ENCODE measurements around the gene ZNF429. TPM values are rescaled to one million over a fixed set of nuclear protein-coding genes. Genes with fewer than 3 reads are reported as not detected.
"Not testable (repeated sequence)": the region's sequence is repeated elsewhere in the genome, so short reads cannot be mapped to it uniquely, and the experiment has no call there.

ZNF429 gene
- total RNA-seq, 2 donors from 2014 or later = 7.2 to 9.8 TPM

DNA sequence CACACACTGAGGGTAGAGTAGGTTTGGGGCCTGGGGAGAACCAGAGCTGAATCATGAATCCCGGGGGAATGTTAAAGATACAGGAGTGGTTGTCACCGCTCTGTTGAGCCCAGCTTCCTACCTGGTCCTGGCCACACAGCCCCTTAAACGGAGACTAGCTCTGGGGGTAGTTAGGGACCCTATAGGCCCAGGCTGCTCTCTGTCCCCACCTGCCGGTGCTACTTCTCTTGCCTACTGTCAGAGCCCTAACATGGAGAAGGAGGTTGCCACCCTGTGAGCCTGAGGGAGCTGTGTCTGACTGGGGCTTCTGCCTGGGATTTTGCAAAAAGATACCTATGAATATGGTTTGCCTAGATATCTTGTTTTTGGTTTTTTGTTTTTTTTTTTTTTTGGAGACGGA lies 36.6 kb upstream of the ZNF429 start:
- TF ChIP-seq, protein P1, sequence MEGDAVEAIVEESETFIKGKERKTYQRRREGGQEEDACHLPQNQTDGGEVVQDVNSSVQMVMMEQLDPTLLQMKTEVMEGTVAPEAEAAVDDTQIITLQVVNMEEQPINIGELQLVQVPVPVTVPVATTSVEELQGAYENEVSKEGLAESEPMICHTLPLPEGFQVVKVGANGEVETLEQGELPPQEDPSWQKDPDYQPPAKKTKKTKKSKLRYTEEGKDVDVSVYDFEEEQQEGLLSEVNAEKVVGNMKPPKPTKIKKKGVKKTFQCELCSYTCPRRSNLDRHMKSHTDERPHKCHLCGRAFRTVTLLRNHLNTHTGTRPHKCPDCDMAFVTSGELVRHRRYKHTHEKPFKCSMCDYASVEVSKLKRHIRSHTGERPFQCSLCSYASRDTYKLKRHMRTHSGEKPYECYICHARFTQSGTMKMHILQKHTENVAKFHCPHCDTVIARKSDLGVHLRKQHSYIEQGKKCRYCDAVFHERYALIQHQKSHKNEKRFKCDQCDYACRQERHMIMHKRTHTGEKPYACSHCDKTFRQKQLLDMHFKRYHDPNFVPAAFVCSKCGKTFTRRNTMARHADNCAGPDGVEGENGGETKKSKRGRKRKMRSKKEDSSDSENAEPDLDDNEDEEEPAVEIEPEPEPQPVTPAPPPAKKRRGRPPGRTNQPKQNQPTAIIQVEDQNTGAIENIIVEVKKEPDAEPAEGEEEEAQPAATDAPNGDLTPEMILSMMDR (IDR thresholded peaks at IDR 0.05) = no peak
- no peak for DNase-seq (ENCODE audit: low spot score)
- Histone ChIP-seq H3K4me3 (no peak overlapping the region), H3K4me1 (no peaks in the 10 kb centered on the region), H3K27me3 (no peaks in the 10 kb centered on the region), H3K9me3 (no peaks in the 10 kb centered on the region), H3K27ac (no peak overlapping the region), H3K36me3 (no peaks in the 10 kb centered on the region)

DNA sequence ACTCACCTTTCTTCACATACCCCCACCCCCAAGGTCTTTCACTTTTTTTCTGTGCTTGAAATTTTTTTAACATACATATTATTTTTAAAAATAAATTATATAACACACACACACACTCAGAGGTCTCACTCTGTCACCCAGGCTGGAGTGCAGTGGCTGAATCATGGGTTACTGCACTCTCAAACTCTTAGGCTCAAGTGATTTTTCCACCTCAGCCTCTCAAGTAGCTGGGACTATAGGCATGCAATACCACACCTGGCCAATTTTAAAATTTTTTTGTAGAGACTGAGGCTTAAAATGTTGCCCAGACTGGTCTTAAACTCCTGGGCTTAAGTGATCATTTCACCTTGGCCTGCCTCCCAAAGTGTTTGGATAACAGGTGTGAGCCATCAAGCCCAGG lies 32.9 kb upstream of the ZNF429 start:
- no peaks in the 10 kb centered on the region for H3K36me3 ChIP-seq
- H3K27ac ChIP-seq = no peak overlapping the region
- peaks cover 0 to 12% of the 10 kb centered on the region in 2 donors for H3K4me1 ChIP-seq
- H3K27me3 ChIP-seq = no peaks in the 10 kb centered on the region
- DNase-seq (ENCODE audit: low spot score) = no peak
- no peak overlapping the region for H3K4me3 ChIP-seq
- no peaks in the 10 kb centered on the region for H3K9me3 ChIP-seq
- TF ChIP-seq, protein P1 (IDR thresholded peaks at IDR 0.05) = no peak

DNA sequence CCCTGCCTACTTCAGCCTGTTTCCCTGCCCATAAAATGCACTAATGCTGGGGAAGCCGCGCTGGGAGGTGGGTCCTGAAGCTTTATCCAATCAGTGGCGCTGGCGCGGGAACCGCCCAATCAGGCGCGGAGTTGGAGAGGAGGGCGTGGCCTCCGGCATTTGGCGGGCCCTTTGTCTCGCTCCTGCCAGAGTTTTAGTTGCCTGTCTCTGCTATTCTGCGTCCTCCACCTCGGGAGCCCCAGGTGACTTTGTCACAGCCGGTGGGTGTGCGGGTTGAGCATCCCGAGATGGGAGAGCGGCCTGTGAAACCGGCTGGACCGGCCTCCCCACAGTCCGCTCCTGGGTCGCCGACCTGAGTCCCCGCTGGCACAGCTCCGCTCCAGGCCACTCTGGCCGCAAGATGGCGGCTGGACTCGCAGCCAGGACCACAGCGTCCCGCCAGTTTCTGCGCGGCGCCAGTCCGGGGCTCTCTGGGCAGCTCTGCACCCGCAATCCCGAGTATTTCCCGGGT lies 30.7 kb upstream of the ZNF429 start:
- H3K4me1 ChIP-seq = peaks cover 0 to 12% of the 10 kb centered on the region in 2 donors
- no peaks in the 10 kb centered on the region for H3K9me3 ChIP-seq
- no peaks in the 10 kb centered on the region for H3K27me3 ChIP-seq
- H3K27ac ChIP-seq = no peak overlapping the region
- H3K4me3 ChIP-seq = peak overlapping the region; percentile 11 to 60
- TF ChIP-seq, protein P1 (IDR thresholded peaks at IDR 0.05) = peak in 1 of 2 donors; percentile 56
- no peaks in the 10 kb centered on the region for H3K36me3 ChIP-seq
- DNase-seq (ENCODE audit: low spot score) = peak; percentile 88

DNA sequence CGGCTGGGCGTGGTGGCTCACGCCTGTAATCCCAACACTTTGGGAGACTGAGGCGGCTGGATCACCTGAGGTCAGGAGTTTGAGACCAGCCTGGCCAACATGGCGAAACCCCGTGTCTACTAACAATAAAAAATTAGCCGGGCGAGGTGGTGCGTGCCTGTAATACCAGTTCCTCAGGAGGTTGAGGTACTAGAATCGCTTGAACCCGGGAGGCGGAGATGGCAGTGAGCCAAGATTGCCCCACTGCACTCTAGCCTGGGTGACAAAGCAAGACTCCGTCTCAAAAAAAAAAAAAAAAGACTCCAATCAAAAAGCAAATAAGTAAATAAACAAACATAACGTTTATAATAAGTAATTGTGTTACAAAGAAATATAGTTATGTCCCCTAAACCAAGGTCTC lies 23.0 kb upstream of the ZNF429 start:
- not testable (repeated sequence) for DNase-seq (ENCODE audit: low spot score)

DNA sequence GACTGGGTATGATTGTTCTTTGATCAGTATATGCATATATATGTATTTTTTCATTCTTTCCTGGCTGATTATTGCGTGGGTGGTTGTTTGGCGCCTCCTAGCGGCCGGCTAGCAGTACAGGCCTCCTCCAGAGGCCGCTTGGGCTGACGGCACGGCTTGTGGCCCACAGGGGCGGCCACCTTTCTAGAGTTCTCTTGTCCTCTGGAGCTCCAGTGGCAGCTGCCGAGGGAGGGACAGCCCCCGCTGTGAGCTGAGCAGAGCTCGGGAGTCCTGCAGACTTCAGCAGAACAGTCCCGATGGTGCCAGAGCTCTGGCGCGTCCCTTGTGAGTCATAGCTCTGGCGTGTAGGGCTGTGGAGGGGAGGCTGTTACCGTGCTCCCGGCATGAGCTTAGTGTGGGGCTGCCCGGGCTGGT lies 22.5 kb upstream of the ZNF429 start:
- H3K27ac ChIP-seq = no peak overlapping the region
- DNase-seq (ENCODE audit: low spot score) = peak; percentile 60
- no peaks in the 10 kb centered on the region for H3K27me3 ChIP-seq
- TF ChIP-seq, protein P1 (IDR thresholded peaks at IDR 0.05) = peak; percentile 56 to 87
- H3K36me3 ChIP-seq = no peaks in the 10 kb centered on the region
- peak overlapping the region in 1 of 2 donors; percentile 31 for H3K4me3 ChIP-seq
- H3K9me3 ChIP-seq = no peaks in the 10 kb centered on the region
- no peaks in the 10 kb centered on the region for H3K4me1 ChIP-seq

More for the DNA sequence above, 23.0 kb upstream of the ZNF429 start:
- H3K36me3 ChIP-seq, H3K27me3 ChIP-seq, H3K27ac ChIP-seq, H3K9me3 ChIP-seq, H3K4me3 ChIP-seq, H3K4me1 ChIP-seq: not testable (repeated sequence)

DNA sequence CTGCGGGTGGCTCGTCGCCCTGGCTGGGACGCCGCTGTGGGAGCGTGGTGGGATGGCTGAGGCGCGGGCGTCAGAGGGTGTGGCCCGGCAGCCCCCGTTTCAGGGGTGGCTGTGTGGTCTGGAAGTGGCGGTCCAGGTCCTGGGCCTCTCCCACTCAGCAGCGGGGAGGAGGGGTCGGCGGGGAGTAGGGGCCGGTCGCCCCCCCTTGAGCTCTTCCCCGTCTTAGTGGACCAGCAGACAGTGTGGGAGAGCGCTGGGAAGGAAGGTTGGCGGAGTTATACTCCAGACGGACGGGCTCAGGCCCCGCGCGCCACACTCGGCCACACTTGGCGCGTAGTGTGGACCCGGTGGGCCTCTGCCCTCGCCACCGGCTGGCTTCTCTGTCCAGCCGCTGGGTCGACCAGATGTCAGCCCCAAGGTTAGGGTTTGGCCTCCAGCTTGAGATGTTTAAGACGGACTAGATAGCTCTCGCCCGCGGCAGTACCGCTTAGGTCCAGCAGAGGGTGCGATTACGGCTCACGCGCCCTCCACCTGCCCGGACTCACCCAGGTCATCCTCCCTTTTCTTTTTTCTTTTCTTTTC lies 21.7 kb upstream of the ZNF429 start:
- H3K4me1 ChIP-seq = no peaks in the 10 kb centered on the region
- no peaks in the 10 kb centered on the region for H3K9me3 ChIP-seq
- no peaks in the 10 kb centered on the region for H3K27me3 ChIP-seq
- no peaks in the 10 kb centered on the region for H3K36me3 ChIP-seq
- peak overlapping the region in 1 of 2 donors; percentile 31 for H3K4me3 ChIP-seq
- TF ChIP-seq, protein P1 (IDR thresholded peaks at IDR 0.05) = peak; percentile 55 to 75
- no peak for DNase-seq (ENCODE audit: low spot score)
- no peak overlapping the region for H3K27ac ChIP-seq
